Measurements from ENCODE around the gene SLC38A4. TPM values are rescaled to one million over a fixed set of nuclear protein-coding genes. Genes with fewer than 3 reads are reported as not detected.
"Not testable (repeated sequence)": the region's sequence is repeated elsewhere in the genome, so short reads cannot be mapped to it uniquely, and the experiment has no call there.

SLC38A4 gene
- total RNA-seq, 1 donor from 2014 or later, result 4.7 TPM

DNA sequence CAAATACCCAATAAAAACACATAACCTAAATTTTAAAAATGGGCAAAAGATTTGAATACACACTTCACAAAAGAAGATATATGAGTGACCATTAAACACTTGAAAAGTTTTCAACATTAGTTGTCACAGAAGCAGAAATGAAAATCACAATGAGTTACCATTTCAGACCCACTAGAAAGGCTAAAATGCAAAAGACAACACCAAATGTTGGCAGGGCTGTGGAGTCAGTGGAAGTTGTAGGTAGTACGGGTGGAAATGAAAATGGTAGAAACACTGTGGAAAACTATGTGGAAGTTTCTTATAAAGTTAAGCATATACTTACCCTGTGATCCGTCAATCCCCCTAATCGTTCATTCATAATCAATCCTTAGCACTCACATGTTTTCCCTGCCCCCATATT, 61.8 kb downstream of the SLC38A4 start:
- Histone ChIP-seq H3K9me3 (ENCODE audit: control insufficient read depth in 3 of 3, low read length in 3 of 3) (no peaks in the 10 kb centered on the region), H3K9ac (ENCODE audit: low read depth in 1 of 3, low read length in 3 of 3) (no peak overlapping the region), H3K4me1 (ENCODE audit: control insufficient read depth in 3 of 3, insufficient read depth in 3 of 3, low read length in 3 of 3) (no peaks in the 10 kb centered on the region), H3K27me3 (ENCODE audit: control insufficient read depth in 3 of 3, insufficient read depth in 3 of 3, low read length in 3 of 3) (no peaks in the 10 kb centered on the region), H3K36me3 (ENCODE audit: control insufficient read depth in 3 of 3, insufficient read depth in 3 of 3, low read length in 3 of 3) (no peaks in the 10 kb centered on the region), H3K27ac (ENCODE audit: low read depth, low read length) (no peak overlapping the region), H3K4me3 (ENCODE audit: low read length in 3 of 3) (no peak overlapping the region)

DNA sequence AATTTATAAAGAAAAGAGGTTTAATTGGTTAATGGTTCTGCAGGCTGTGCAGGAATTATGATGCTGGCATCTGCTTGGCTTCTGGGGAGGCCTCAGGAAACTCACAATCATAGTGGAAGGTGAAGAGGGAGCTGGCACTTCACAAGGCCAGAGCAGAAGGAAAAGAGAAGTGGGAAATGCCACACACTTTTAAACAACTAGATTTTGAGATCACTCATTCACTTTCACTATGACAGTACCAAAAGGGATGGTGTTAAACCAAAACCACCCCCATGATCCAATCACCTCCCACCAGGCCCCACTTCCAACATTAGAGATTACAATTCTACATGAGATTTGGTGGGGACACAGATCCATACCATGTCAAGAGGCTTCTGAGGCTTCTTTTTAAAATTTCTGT, 62.6 kb downstream of the SLC38A4 start:
- no peaks in the 10 kb centered on the region for H3K9me3 ChIP-seq (ENCODE audit: control insufficient read depth in 3 of 3, low read length in 3 of 3)
- H3K4me1 ChIP-seq (ENCODE audit: control insufficient read depth in 3 of 3, insufficient read depth in 3 of 3, low read length in 3 of 3), result no peaks in the 10 kb centered on the region
- H3K27me3 ChIP-seq (ENCODE audit: control insufficient read depth in 3 of 3, insufficient read depth in 3 of 3, low read length in 3 of 3), result no peaks in the 10 kb centered on the region
- H3K36me3 ChIP-seq (ENCODE audit: control insufficient read depth in 3 of 3, insufficient read depth in 3 of 3, low read length in 3 of 3), result no peaks in the 10 kb centered on the region
- H3K4me3 ChIP-seq (ENCODE audit: low read length in 3 of 3), result no peak overlapping the region
- no peak overlapping the region for H3K27ac ChIP-seq (ENCODE audit: low read depth, low read length)
- no peak overlapping the region for H3K9ac ChIP-seq (ENCODE audit: low read depth in 1 of 3, low read length in 3 of 3)

DNA sequence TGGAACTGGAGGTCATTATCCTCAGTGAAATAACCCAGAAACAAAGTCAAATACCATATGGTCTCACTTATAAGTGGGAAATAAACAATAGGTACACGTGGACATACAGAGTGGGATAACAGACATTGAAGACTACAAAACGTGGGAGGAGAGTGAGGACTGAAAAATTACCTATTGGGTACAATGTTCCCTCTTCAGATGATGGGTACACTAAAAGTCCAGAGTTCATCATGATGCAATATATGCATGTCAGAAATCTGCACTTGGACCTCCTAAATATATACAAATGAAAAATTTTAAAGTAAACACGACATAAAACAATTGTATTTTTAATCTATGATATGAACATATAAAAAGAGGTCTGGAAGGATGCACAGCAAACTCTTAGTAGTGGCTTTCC, 71.2 kb downstream of the SLC38A4 start:
- H3K4me1 ChIP-seq (ENCODE audit: control insufficient read depth in 3 of 3, insufficient read depth in 3 of 3, low read length in 3 of 3), result no peaks in the 10 kb centered on the region

DNA sequence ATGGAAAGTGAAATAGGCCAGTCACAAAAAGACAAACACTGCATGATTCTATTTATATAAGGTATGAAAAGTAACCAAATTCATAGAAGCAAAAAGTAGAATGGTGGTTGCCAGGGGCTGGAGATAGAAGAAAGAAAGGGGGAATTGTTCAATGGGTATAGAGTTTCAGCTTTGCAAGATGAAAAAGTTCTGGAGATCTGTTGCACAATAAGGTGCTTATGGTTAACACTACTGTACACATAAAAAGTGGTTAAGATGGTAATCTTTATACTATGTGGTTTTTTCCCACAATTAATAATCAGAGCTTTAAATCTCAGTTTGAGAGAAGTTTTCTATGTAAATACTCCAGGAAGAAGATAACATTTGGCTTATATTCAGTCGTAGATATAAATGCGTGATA, 73.4 kb downstream of the SLC38A4 start:
- Histone ChIP-seq H3K9me3 (ENCODE audit: control insufficient read depth in 3 of 3, low read length in 3 of 3) (no peaks in the 10 kb centered on the region), H3K27ac (ENCODE audit: low read depth, low read length) (no peak overlapping the region), H3K27me3 (ENCODE audit: control insufficient read depth in 3 of 3, insufficient read depth in 3 of 3, low read length in 3 of 3) (no peaks in the 10 kb centered on the region), H3K36me3 (ENCODE audit: control insufficient read depth in 3 of 3, insufficient read depth in 3 of 3, low read length in 3 of 3) (no peaks in the 10 kb centered on the region), H3K4me1 (ENCODE audit: control insufficient read depth in 3 of 3, insufficient read depth in 3 of 3, low read length in 3 of 3) (no peaks in the 10 kb centered on the region), H3K4me3 (ENCODE audit: low read length in 3 of 3) (no peak overlapping the region), H3K9ac (ENCODE audit: low read depth in 1 of 3, low read length in 3 of 3) (no peak overlapping the region)

More for the DNA sequence above, 71.2 kb downstream of the SLC38A4 start:
- Histone ChIP-seq H3K27me3 (ENCODE audit: control insufficient read depth in 3 of 3, insufficient read depth in 3 of 3, low read length in 3 of 3) (no peaks in the 10 kb centered on the region), H3K9me3 (ENCODE audit: control insufficient read depth in 3 of 3, low read length in 3 of 3) (no peaks in the 10 kb centered on the region), H3K36me3 (ENCODE audit: control insufficient read depth in 3 of 3, insufficient read depth in 3 of 3, low read length in 3 of 3) (no peaks in the 10 kb centered on the region), H3K4me3 (ENCODE audit: low read length in 3 of 3) (no peak overlapping the region), H3K9ac (ENCODE audit: low read depth in 1 of 3, low read length in 3 of 3) (no peak overlapping the region), H3K27ac (ENCODE audit: low read depth, low read length) (no peak overlapping the region)

DNA sequence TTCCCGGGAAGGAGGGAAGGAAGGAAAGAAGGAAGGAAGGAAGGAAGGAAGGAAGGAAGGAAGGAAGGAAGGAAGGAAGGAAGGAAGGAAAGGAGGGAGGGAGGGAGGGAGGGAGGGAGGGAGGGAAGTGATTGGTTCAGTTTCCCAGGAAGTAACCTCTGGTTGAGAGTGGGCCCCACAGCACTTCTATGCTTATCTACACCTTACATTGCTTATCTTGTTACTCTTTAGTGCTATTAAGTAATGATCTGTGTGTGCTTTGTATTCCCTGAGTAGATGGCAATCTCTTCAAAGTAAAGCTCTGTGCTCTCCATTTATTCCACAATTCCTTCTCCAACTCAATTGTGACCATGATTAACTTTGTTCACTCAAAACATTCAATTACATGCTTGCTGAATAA, 74.6 kb downstream of the SLC38A4 start:
- Histone ChIP-seq H3K4me3 (ENCODE audit: low read length in 3 of 3) (no peak overlapping the region), H3K9ac (ENCODE audit: low read depth in 1 of 3, low read length in 3 of 3) (no peak overlapping the region), H3K9me3 (ENCODE audit: control insufficient read depth in 3 of 3, low read length in 3 of 3) (no peaks in the 10 kb centered on the region), H3K4me1 (ENCODE audit: control insufficient read depth in 3 of 3, insufficient read depth in 3 of 3, low read length in 3 of 3) (no peaks in the 10 kb centered on the region), H3K27ac (ENCODE audit: low read depth, low read length) (no peak overlapping the region), H3K27me3 (ENCODE audit: control insufficient read depth in 3 of 3, insufficient read depth in 3 of 3, low read length in 3 of 3) (no peaks in the 10 kb centered on the region), H3K36me3 (ENCODE audit: control insufficient read depth in 3 of 3, insufficient read depth in 3 of 3, low read length in 3 of 3) (no peaks in the 10 kb centered on the region)

DNA sequence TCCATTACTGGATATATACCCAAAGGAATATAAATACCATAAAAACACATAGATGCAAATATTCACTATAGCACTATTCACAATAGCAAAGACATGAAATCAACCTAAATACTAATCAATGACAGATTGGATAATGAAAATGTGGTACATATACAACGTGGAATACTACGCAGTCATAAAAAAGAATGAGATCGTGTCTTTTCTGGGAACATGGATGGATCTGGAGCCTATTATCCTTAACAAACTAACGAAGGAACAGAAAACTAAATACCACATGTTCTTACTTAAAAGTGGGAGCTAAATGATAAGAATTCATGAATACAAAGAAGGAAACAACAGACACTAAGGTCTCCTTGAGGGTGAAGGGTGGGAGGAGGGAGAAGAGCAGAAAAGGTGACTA, 76.5 kb downstream of the SLC38A4 start:
- H3K27me3 ChIP-seq (ENCODE audit: control insufficient read depth in 3 of 3, insufficient read depth in 3 of 3, low read length in 3 of 3), result no peaks in the 10 kb centered on the region
- H3K9me3 ChIP-seq (ENCODE audit: control insufficient read depth in 3 of 3, low read length in 3 of 3), result no peaks in the 10 kb centered on the region

DNA sequence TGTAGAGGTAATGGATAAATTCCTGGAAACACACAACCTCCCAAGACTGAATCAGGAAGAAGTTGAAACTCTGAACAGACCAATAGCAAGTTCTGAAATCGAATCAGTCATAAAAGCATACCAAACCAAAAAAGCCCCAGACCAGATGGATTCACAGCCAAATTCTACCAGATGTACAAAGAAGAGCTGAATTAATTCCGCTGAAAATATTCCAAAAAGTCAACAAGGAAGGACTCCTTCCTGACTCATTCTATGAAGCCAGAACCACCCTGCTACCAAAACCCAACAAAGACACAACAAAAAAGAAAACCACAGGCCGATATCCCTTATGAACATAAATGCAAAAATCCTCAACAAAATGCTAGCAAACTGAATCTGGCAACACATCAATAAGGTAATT, 81.5 kb downstream of the SLC38A4 start:
- no peaks in the 10 kb centered on the region for H3K36me3 ChIP-seq (ENCODE audit: control insufficient read depth in 3 of 3, insufficient read depth in 3 of 3, low read length in 3 of 3)
- H3K4me3 ChIP-seq (ENCODE audit: low read length in 3 of 3), result no peak overlapping the region
- H3K9me3 ChIP-seq (ENCODE audit: control insufficient read depth in 3 of 3, low read length in 3 of 3), result no peaks in the 10 kb centered on the region
- no peaks in the 10 kb centered on the region for H3K4me1 ChIP-seq (ENCODE audit: control insufficient read depth in 3 of 3, insufficient read depth in 3 of 3, low read length in 3 of 3)
- no peak overlapping the region for H3K27ac ChIP-seq (ENCODE audit: low read depth, low read length)
- no peaks in the 10 kb centered on the region for H3K27me3 ChIP-seq (ENCODE audit: control insufficient read depth in 3 of 3, insufficient read depth in 3 of 3, low read length in 3 of 3)
- H3K9ac ChIP-seq (ENCODE audit: low read depth in 1 of 3, low read length in 3 of 3), result no peak overlapping the region

More for the DNA sequence above, 76.5 kb downstream of the SLC38A4 start:
- H3K36me3 ChIP-seq (ENCODE audit: control insufficient read depth in 3 of 3, insufficient read depth in 3 of 3, low read length in 3 of 3), result no peaks in the 10 kb centered on the region
- no peaks in the 10 kb centered on the region for H3K4me1 ChIP-seq (ENCODE audit: control insufficient read depth in 3 of 3, insufficient read depth in 3 of 3, low read length in 3 of 3)
- no peak overlapping the region for H3K4me3 ChIP-seq (ENCODE audit: low read length in 3 of 3)
- H3K27ac ChIP-seq (ENCODE audit: low read depth, low read length), result no peak overlapping the region
- H3K9ac ChIP-seq (ENCODE audit: low read depth in 1 of 3, low read length in 3 of 3), result no peak overlapping the region

DNA sequence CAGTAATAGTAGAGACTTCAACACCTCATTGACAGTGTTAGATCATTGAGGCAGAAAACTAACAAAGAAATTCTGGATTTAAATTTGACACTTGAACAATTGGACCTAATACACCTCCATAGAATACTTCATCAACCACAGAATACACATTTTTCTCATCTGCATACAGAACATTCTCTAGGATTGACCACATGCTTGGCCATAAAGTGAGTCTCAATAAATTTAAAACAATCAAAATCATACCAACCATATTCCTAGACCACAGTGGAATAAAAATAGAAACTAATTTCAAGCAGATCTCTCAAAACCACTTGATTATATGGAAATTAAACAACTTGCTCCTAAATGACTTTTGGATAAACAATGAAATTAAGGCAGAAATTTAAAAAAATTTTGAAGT, 82.3 kb downstream of the SLC38A4 start:
- Histone ChIP-seq H3K4me1 (ENCODE audit: control insufficient read depth in 3 of 3, insufficient read depth in 3 of 3, low read length in 3 of 3) (no peaks in the 10 kb centered on the region), H3K27me3 (ENCODE audit: control insufficient read depth in 3 of 3, insufficient read depth in 3 of 3, low read length in 3 of 3) (no peaks in the 10 kb centered on the region), H3K36me3 (ENCODE audit: control insufficient read depth in 3 of 3, insufficient read depth in 3 of 3, low read length in 3 of 3) (no peaks in the 10 kb centered on the region), H3K27ac (ENCODE audit: low read depth, low read length) (no peak overlapping the region), H3K9me3 (ENCODE audit: control insufficient read depth in 3 of 3, low read length in 3 of 3) (no peaks in the 10 kb centered on the region), H3K4me3 (ENCODE audit: low read length in 3 of 3) (no peak overlapping the region), H3K9ac (ENCODE audit: low read depth in 1 of 3, low read length in 3 of 3) (no peak overlapping the region)

DNA sequence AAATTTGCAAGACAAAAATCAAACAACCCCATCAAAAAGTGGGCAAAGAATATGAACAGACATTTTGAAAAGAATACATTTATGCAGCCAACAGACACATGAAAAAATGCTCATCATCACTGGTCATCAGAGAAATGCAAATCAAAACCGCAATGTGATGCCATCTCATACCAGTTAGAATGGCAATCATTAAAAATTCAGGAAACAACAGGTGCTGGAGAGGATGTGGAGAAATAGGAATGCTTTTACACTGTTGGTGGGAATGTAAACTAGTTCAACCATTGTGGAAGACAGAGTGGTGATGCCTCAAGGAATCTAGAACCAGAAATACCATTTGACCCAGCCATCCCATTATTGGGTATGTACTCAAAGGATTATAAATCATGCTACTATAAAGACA, 83.5 kb downstream of the SLC38A4 start:
- H3K4me1 ChIP-seq (ENCODE audit: control insufficient read depth in 3 of 3, insufficient read depth in 3 of 3, low read length in 3 of 3); H3K9ac ChIP-seq (ENCODE audit: low read depth in 1 of 3, low read length in 3 of 3); H3K4me3 ChIP-seq (ENCODE audit: low read length in 3 of 3); H3K27me3 ChIP-seq (ENCODE audit: control insufficient read depth in 3 of 3, insufficient read depth in 3 of 3, low read length in 3 of 3); H3K27ac ChIP-seq (ENCODE audit: low read depth, low read length); H3K9me3 ChIP-seq (ENCODE audit: control insufficient read depth in 3 of 3, low read length in 3 of 3); H3K36me3 ChIP-seq (ENCODE audit: control insufficient read depth in 3 of 3, insufficient read depth in 3 of 3, low read length in 3 of 3): not testable (repeated sequence)

DNA sequence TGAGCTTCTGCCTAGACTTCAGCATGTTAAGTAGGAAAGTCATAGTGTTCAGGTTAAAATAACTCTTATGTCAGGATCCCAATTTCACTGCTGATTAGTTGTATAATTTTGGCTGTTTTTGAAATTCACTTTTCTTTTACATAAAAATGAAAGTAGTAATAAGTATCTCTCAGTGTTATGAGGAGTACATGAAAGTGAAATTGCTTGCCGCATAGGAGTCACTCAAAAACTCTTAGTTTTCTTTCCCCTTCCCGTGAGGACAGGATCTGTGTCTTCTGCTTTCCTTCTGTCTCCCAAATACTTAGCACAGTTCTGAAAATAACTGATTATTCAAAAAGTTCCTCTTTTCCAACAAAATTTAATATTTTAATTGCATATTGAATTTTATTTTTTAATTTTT, 100.5 kb downstream of the SLC38A4 start:
- Histone ChIP-seq H3K27ac (ENCODE audit: low read depth, low read length) (no peak overlapping the region), H3K27me3 (ENCODE audit: control insufficient read depth in 3 of 3, insufficient read depth in 3 of 3, low read length in 3 of 3) (no peaks in the 10 kb centered on the region), H3K4me3 (ENCODE audit: low read length in 3 of 3) (no peak overlapping the region), H3K4me1 (ENCODE audit: control insufficient read depth in 3 of 3, insufficient read depth in 3 of 3, low read length in 3 of 3) (peaks cover 6 to 8% (median 7%) of the 10 kb centered on the region in 3 donors), H3K36me3 (ENCODE audit: control insufficient read depth in 3 of 3, insufficient read depth in 3 of 3, low read length in 3 of 3) (no peaks in the 10 kb centered on the region), H3K9me3 (ENCODE audit: control insufficient read depth in 3 of 3, low read length in 3 of 3) (no peaks in the 10 kb centered on the region), H3K9ac (ENCODE audit: low read depth in 1 of 3, low read length in 3 of 3) (no peak overlapping the region)

All from skeletal muscle tissue (tissue), 4 donors.